ENCODE data around the gene E2F3. TPM values are rescaled to one million over a fixed set of nuclear protein-coding genes. Genes with fewer than 3 reads are reported as not detected.
"Not testable (repeated sequence)": the region's sequence is repeated elsewhere in the genome, so short reads cannot be mapped to it uniquely, and the experiment has no call there.

E2F3 gene
- total RNA-seq, 1 experiment from 2014 or later, result 9.3 TPM

- H3K4me3 ChIP-seq, result no peak overlapping the region
Measured at GRCh38 chr6:20474874-20475542, 73.3 kb downstream of the E2F3 start.

GRCh38 chr6:20476501-20477043 lies 74.9 kb downstream of the E2F3 start:
- no peak for DNase-seq

More at GRCh38 chr6:20474874-20475542, 73.3 kb downstream of the E2F3 start:
- H3K27me3 ChIP-seq, result no peaks in the 10 kb centered on the region
- no peak for DNase-seq
- H3K36me3 ChIP-seq, result no peaks in the 10 kb centered on the region; the same call in 1 of the 2 replicates
- H3K9me3 ChIP-seq, result no peaks in the 10 kb centered on the region

GRCh38 chr6:20477485-20477884 lies 75.8 kb downstream of the E2F3 start:
- no peaks in the 10 kb centered on the region for H3K27me3 ChIP-seq
- no peak overlapping the region for H3K4me3 ChIP-seq
- no peaks in the 10 kb centered on the region for H3K9me3 ChIP-seq
- H3K36me3 ChIP-seq, result peaks cover 8% of the 10 kb centered on the region
- no peak for DNase-seq

More at GRCh38 chr6:20476501-20477043, 74.9 kb downstream of the E2F3 start:
- no peak overlapping the region for H3K4me3 ChIP-seq
- H3K9me3 ChIP-seq, result no peaks in the 10 kb centered on the region
- H3K27me3 ChIP-seq, result no peaks in the 10 kb centered on the region
- H3K36me3 ChIP-seq, result peaks cover 3% of the 10 kb centered on the region

GRCh38 chr6:20479060-20479459 lies 77.4 kb downstream of the E2F3 start:
- Histone ChIP-seq H3K36me3 (peaks cover 21% of the 10 kb centered on the region), H3K4me3 (no peak overlapping the region)
- DNase-seq, result no peak

GRCh38 chr6:20479526-20479925 lies 77.8 kb downstream of the E2F3 start:
- Histone ChIP-seq H3K4me3 (no peak overlapping the region), H3K27me3 (no peaks in the 10 kb centered on the region), H3K36me3 (peaks cover 22% of the 10 kb centered on the region), H3K9me3 (no peaks in the 10 kb centered on the region)
- DNase-seq, result no peak

More at GRCh38 chr6:20479060-20479459, 77.4 kb downstream of the E2F3 start:
- no peaks in the 10 kb centered on the region for H3K27me3 ChIP-seq
- H3K9me3 ChIP-seq, result no peaks in the 10 kb centered on the region

- H3K36me3 ChIP-seq, result peaks cover 22% of the 10 kb centered on the region
- no peaks in the 10 kb centered on the region for H3K9me3 ChIP-seq
- no peak overlapping the region for H3K4me3 ChIP-seq
- DNase-seq, result no peak
- no peaks in the 10 kb centered on the region for H3K27me3 ChIP-seq
Measured at GRCh38 chr6:20481281-20481680, 79.6 kb downstream of the E2F3 start.

GRCh38 chr6:20483887-20484497 lies 82.3 kb downstream of the E2F3 start:
- H3K9me3 ChIP-seq, result no peaks in the 10 kb centered on the region
- DNase-seq, result no peak
- peaks cover 40% of the 10 kb centered on the region for H3K36me3 ChIP-seq
- no peaks in the 10 kb centered on the region for H3K27me3 ChIP-seq
- H3K4me3 ChIP-seq, result no peak overlapping the region

- DNase-seq, result no peak
- Histone ChIP-seq H3K4me3 (no peak overlapping the region), H3K27me3 (no peaks in the 10 kb centered on the region), H3K9me3 (no peaks in the 10 kb centered on the region), H3K36me3 (peaks cover 36% of the 10 kb centered on the region)
Measured at GRCh38 chr6:20486641-20487040, 85.0 kb downstream of the E2F3 start.

- no peak for DNase-seq
- no peak overlapping the region for H3K4me3 ChIP-seq
- peaks cover 29% of the 10 kb centered on the region for H3K36me3 ChIP-seq
- H3K9me3 ChIP-seq, result no peaks in the 10 kb centered on the region
- no peaks in the 10 kb centered on the region for H3K27me3 ChIP-seq
Measured at GRCh38 chr6:20487669-20488375, 86.1 kb downstream of the E2F3 start.

- no peaks in the 10 kb centered on the region for H3K27me3 ChIP-seq
- no peak overlapping the region for H3K4me3 ChIP-seq
- no peak for DNase-seq
- peaks cover 18% of the 10 kb centered on the region for H3K36me3 ChIP-seq
- no peaks in the 10 kb centered on the region for H3K9me3 ChIP-seq
Measured at GRCh38 chr6:20490591-20490990, 88.9 kb downstream of the E2F3 start.

GRCh38 chr6:20492099-20492498 lies 90.4 kb downstream of the E2F3 start:
- H3K27me3 ChIP-seq, result no peaks in the 10 kb centered on the region
- no peak for DNase-seq
- H3K4me3 ChIP-seq, result no peak overlapping the region
- no peaks in the 10 kb centered on the region for H3K9me3 ChIP-seq
- peaks cover 17% of the 10 kb centered on the region for H3K36me3 ChIP-seq

- Histone ChIP-seq H3K9me3 (no peaks in the 10 kb centered on the region), H3K27me3 (no peaks in the 10 kb centered on the region), H3K4me3 (no peak overlapping the region), H3K36me3 (no peaks in the 10 kb centered on the region)
- no peak for DNase-seq
Measured at GRCh38 chr6:20497216-20498040, 95.7 kb downstream of the E2F3 start.

- no peak for DNase-seq
- H3K4me3 ChIP-seq, result no peak overlapping the region
- no peaks in the 10 kb centered on the region for H3K9me3 ChIP-seq
- no peaks in the 10 kb centered on the region for H3K27me3 ChIP-seq
- H3K36me3 ChIP-seq, result no peaks in the 10 kb centered on the region
Measured at GRCh38 chr6:20498041-20498385, 96.3 kb downstream of the E2F3 start.

- Histone ChIP-seq H3K27me3 (no peaks in the 10 kb centered on the region), H3K36me3 (no peaks in the 10 kb centered on the region), H3K9me3 (no peaks in the 10 kb centered on the region), H3K4me3 (no peak overlapping the region)
- no peak for DNase-seq
Measured at GRCh38 chr6:20509212-20509611, 107.5 kb downstream of the E2F3 start.

GRCh38 chr6:20511852-20512251 lies 110.2 kb downstream of the E2F3 start:
- no peaks in the 10 kb centered on the region for H3K36me3 ChIP-seq
- no peak overlapping the region for H3K4me3 ChIP-seq
- no peaks in the 10 kb centered on the region for H3K27me3 ChIP-seq
- no peaks in the 10 kb centered on the region for H3K9me3 ChIP-seq
- DNase-seq, result peak; percentile 31

- H3K9me3 ChIP-seq, H3K36me3 ChIP-seq, H3K27me3 ChIP-seq, H3K4me3 ChIP-seq, DNase-seq: not testable (repeated sequence)
Measured at GRCh38 chr6:20525208-20525607, 123.5 kb downstream of the E2F3 start.

- H3K4me3 ChIP-seq, DNase-seq, H3K27me3 ChIP-seq, H3K36me3 ChIP-seq, H3K9me3 ChIP-seq: not testable (repeated sequence)
Measured at GRCh38 chr6:20529086-20529448, 127.4 kb downstream of the E2F3 start.

Data from MG63 (cell line).